GM19099 (cell line): ENCODE data around the gene IRF6.
A peak's percentile ranks its signal among the peaks of the same experiment; 100 is the strongest.

ENCODE experiments used
- POLR2A ChIP-seq: IDR thresholded peaks from 3 replicates; pipeline ENCODE4 v1.6.1; 2011; ENCODE audit warnings: low read depth; ENCODE audit not compliant: insufficient read length; ENCODE audit errors: extremely low read depth

Gene IRF6

GRCh38 chr1:209808059-209808581 is 2.2 kb upstream of the IRF6 start:
- no peak for TF ChIP-seq POLR2A

- no peak for TF ChIP-seq POLR2A
These were observed 1.6 kb upstream of the IRF6 start for GRCh38 chr1:209807509-209807908.

- TF ChIP-seq POLR2A, result no peak
These were observed 581 bp downstream of the IRF6 start for GRCh38 chr1:209805341-209805781.

- TF ChIP-seq POLR2A, result no peak
These were observed 2.4 kb downstream of the IRF6 start for GRCh38 chr1:209803568-209803967.

- TF ChIP-seq POLR2A, result no peak
These were observed 3.2 kb downstream of the IRF6 start for GRCh38 chr1:209802780-209803152.

GRCh38 chr1:209802117-209802779 is 3.7 kb downstream of the IRF6 start:
- TF ChIP-seq POLR2A, result no peak

- TF ChIP-seq POLR2A, result no peak
These were observed 4.7 kb downstream of the IRF6 start for GRCh38 chr1:209800984-209801834.

- no peak for TF ChIP-seq POLR2A
These were observed 7.8 kb downstream of the IRF6 start for GRCh38 chr1:209797978-209798639.

GRCh38 chr1:209791920-209792319 is 14.0 kb downstream of the IRF6 start:
- no peak for TF ChIP-seq POLR2A

- no peak for TF ChIP-seq POLR2A
These were observed 15.4 kb downstream of the IRF6 start for GRCh38 chr1:209790286-209791193.

- TF ChIP-seq POLR2A, result no peak
These were observed 16.7 kb downstream of the IRF6 start for GRCh38 chr1:209789245-209789644.

- no peak for TF ChIP-seq POLR2A
These were observed 18.4 kb downstream of the IRF6 start for GRCh38 chr1:209787551-209787950.

GRCh38 chr1:209786146-209786545 is 19.8 kb downstream of the IRF6 start:
- TF ChIP-seq POLR2A, result no peak

GRCh38 chr1:209785592-209785991 is 20.4 kb downstream of the IRF6 start:
- no peak for TF ChIP-seq POLR2A

GRCh38 chr1:209784265-209785169 is 21.4 kb downstream of the IRF6 start, which contains the start of gene C1orf74:
TSS of gene C1orf74 (minus strand) at chr1:209784559. CDS start at chr1:209783634, 925 bp downstream.
- TF ChIP-seq POLR2A, result peak; percentile 97
